ENCODE measurements around the gene FBXO11. TPM values are rescaled to one million over a fixed set of nuclear protein-coding genes. Genes with fewer than 3 reads are reported as not detected.
"Not testable (repeated sequence)": the region's sequence is repeated elsewhere in the genome, so short reads cannot be mapped to it uniquely, and the experiment has no call there.

The FBXO11 gene
- polyA plus RNA-seq, 1 donor (not counting 4 experiments of a cell fraction or from before 2014, with no cell fraction given): 45.5 TPM

DNA sequence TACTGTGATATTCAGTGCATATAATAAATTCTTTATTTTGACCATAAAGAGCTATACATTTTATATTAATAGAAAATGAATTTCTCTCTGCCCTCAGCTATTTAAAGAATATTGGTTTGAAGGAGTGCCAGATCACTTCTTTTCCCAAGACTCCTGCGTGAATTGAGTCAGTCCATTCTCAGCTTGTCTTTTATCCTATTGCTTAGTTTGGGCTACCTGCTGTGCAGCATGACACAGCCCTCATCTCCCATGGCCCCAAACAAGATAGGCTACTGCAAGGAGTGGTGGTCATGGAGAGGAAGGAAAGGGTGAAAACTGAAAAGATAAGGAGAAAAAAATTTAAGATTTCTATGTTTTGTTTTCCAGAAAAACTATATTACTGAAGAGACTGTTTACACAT lies 10.1 kb upstream of the FBXO11 start:
- H3K27ac ChIP-seq (ENCODE audit: control insufficient read depth, insufficient read depth, low read length): no peak overlapping the region
- TF ChIP-seq, protein P1, sequence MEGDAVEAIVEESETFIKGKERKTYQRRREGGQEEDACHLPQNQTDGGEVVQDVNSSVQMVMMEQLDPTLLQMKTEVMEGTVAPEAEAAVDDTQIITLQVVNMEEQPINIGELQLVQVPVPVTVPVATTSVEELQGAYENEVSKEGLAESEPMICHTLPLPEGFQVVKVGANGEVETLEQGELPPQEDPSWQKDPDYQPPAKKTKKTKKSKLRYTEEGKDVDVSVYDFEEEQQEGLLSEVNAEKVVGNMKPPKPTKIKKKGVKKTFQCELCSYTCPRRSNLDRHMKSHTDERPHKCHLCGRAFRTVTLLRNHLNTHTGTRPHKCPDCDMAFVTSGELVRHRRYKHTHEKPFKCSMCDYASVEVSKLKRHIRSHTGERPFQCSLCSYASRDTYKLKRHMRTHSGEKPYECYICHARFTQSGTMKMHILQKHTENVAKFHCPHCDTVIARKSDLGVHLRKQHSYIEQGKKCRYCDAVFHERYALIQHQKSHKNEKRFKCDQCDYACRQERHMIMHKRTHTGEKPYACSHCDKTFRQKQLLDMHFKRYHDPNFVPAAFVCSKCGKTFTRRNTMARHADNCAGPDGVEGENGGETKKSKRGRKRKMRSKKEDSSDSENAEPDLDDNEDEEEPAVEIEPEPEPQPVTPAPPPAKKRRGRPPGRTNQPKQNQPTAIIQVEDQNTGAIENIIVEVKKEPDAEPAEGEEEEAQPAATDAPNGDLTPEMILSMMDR (optimal IDR thresholded peaks at IDR 0.05 in 1 of 3, IDR thresholded peaks at IDR 0.05 in 1 of 3, conservative IDR thresholded peaks at IDR 0.05 in 1 of 3; ENCODE audit: extremely low read depth in 1 of 3, insufficient read depth in 2 of 3, low read length in 3 of 3): no peak
- TF ChIP-seq EZH2 (IDR thresholded peaks at IDR 0.05; ENCODE audit: low read length): no peak
- H2AFZ ChIP-seq (ENCODE audit: control insufficient read depth, low read length): no peak overlapping the region
- H3K9ac ChIP-seq (ENCODE audit: control insufficient read depth, extremely low read depth, insufficient read depth, low read length): no peak overlapping the region
- H4K20me1 ChIP-seq (ENCODE audit: control insufficient read depth, extremely low read depth, insufficient read depth, low read length): no peaks in the 10 kb centered on the region
- no peaks in the 10 kb centered on the region for H3K4me1 ChIP-seq (ENCODE audit: control insufficient read depth, extremely low read depth, insufficient read depth, low read length)
- H3K4me2 ChIP-seq (ENCODE audit: control insufficient read depth, extremely low read depth, insufficient read depth, low read depth, low read length): no peak overlapping the region
- dilution Hi-C loops (cut with MboI; ENCODE audit: extremely low pct_ligation_motif_present, low sequenced_read_pairs): no loop called here
- no peaks in the 10 kb centered on the region for H3K79me2 ChIP-seq (ENCODE audit: control insufficient read depth, insufficient read depth, low read length)
- no peaks in the 10 kb centered on the region for H3K9me3 ChIP-seq (ENCODE audit: control insufficient read depth, low read depth, low read length)
- FAIRE-seq (no peak), DNase-seq (ENCODE audit: low read depth, low spot score) (no peak)
- no peak overlapping the region for H3K4me3 ChIP-seq (ENCODE audit: control insufficient read depth in 2 of 3, extremely low read depth in 1 of 3, insufficient read depth in 2 of 3, low read depth in 1 of 3, low read length in 3 of 3)
- H3K27me3 ChIP-seq (ENCODE audit: control insufficient read depth, extremely low read depth, insufficient read depth, low read length): no peaks in the 10 kb centered on the region
- H3K9me1 ChIP-seq (ENCODE audit: control insufficient read depth, extremely low read depth, insufficient read depth, low read length): no peaks in the 10 kb centered on the region
- H3K36me3 ChIP-seq (ENCODE audit: control insufficient read depth in 2 of 2, extremely low read depth in 1 of 2, insufficient read depth in 2 of 2, low read length in 2 of 2): no peaks in the 10 kb centered on the region

DNA sequence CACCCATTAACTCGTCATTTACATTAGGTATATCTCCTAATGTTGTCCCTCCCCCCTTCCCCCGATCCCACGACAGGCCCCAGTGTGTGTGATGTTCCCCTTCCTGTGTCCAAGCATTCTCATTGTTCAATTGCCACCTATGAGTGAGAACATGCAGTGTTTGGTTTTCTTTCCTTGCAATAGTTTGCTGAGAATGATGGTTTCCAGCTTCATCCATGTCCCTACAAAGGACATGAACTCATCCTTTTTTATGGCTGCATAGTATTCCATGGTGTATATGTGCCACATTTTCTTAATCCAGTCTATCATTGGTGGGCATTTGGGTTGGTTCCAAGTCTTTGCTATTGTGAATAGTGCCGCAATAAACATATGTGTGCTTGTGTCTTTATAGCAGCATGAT lies 4.4 kb upstream of the FBXO11 start:
- H3K9me3 ChIP-seq (ENCODE audit: control insufficient read depth, low read depth, low read length); H3K9ac ChIP-seq (ENCODE audit: control insufficient read depth, extremely low read depth, insufficient read depth, low read length); dilution Hi-C loops (cut with MboI; ENCODE audit: extremely low pct_ligation_motif_present, low sequenced_read_pairs); H4K20me1 ChIP-seq (ENCODE audit: control insufficient read depth, extremely low read depth, insufficient read depth, low read length); H3K36me3 ChIP-seq (ENCODE audit: control insufficient read depth in 2 of 2, extremely low read depth in 1 of 2, insufficient read depth in 2 of 2, low read length in 2 of 2); H3K9me1 ChIP-seq (ENCODE audit: control insufficient read depth, extremely low read depth, insufficient read depth, low read length); FAIRE-seq; H3K27ac ChIP-seq (ENCODE audit: control insufficient read depth, insufficient read depth, low read length); H3K4me2 ChIP-seq (ENCODE audit: control insufficient read depth, extremely low read depth, insufficient read depth, low read depth, low read length); H3K4me3 ChIP-seq (ENCODE audit: control insufficient read depth in 2 of 3, extremely low read depth in 1 of 3, insufficient read depth in 2 of 3, low read depth in 1 of 3, low read length in 3 of 3); H3K79me2 ChIP-seq (ENCODE audit: control insufficient read depth, insufficient read depth, low read length); DNase-seq (ENCODE audit: low read depth, low spot score); H2AFZ ChIP-seq (ENCODE audit: control insufficient read depth, low read length); H3K4me1 ChIP-seq (ENCODE audit: control insufficient read depth, extremely low read depth, insufficient read depth, low read length); H3K27me3 ChIP-seq (ENCODE audit: control insufficient read depth, extremely low read depth, insufficient read depth, low read length): not testable (repeated sequence)

DNA sequence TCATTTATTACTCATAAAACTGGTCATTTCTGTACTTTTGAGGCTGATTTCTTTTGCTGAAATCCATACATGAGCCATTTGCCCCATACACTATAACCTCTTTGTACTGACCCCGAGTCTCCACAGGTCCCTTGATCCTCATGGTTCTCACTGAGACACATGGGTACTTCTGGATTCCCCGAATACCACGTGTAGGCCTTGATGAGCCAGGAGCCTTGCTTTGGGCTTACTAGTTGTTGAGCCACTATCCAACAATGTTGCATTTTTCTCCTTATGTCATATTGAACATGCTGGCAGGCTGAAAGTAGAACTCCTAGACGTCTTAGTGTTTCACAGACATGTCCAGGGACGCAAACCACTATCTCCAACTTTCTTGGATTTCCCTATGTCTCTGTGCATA lies 2.4 kb upstream of the FBXO11 start:
- H3K36me3 ChIP-seq (ENCODE audit: control insufficient read depth in 2 of 2, extremely low read depth in 1 of 2, insufficient read depth in 2 of 2, low read length in 2 of 2): no peaks in the 10 kb centered on the region
- H2AFZ ChIP-seq (ENCODE audit: control insufficient read depth, low read length): no peak overlapping the region
- H3K4me3 ChIP-seq (ENCODE audit: control insufficient read depth in 2 of 3, extremely low read depth in 1 of 3, insufficient read depth in 2 of 3, low read depth in 1 of 3, low read length in 3 of 3): no peak overlapping the region
- dilution Hi-C loops (cut with MboI; ENCODE audit: extremely low pct_ligation_motif_present, low sequenced_read_pairs): no loop called here
- no peaks in the 10 kb centered on the region for H3K9me3 ChIP-seq (ENCODE audit: control insufficient read depth, low read depth, low read length)
- H3K9ac ChIP-seq (ENCODE audit: control insufficient read depth, extremely low read depth, insufficient read depth, low read length): no peak overlapping the region
- FAIRE-seq: no peak
- H3K4me2 ChIP-seq (ENCODE audit: control insufficient read depth, extremely low read depth, insufficient read depth, low read depth, low read length): no peak overlapping the region
- peaks cover 5% of the 10 kb centered on the region for H3K4me1 ChIP-seq (ENCODE audit: control insufficient read depth, extremely low read depth, insufficient read depth, low read length)
- no peak overlapping the region for H3K27ac ChIP-seq (ENCODE audit: control insufficient read depth, insufficient read depth, low read length)
- no peaks in the 10 kb centered on the region for H3K27me3 ChIP-seq (ENCODE audit: control insufficient read depth, extremely low read depth, insufficient read depth, low read length)
- no peak for DNase-seq (ENCODE audit: low read depth, low spot score)
- H4K20me1 ChIP-seq (ENCODE audit: control insufficient read depth, extremely low read depth, insufficient read depth, low read length): no peaks in the 10 kb centered on the region
- no peak for TF ChIP-seq EZH2 (IDR thresholded peaks at IDR 0.05; ENCODE audit: low read length)
- TF ChIP-seq, protein P1 (optimal IDR thresholded peaks at IDR 0.05 in 1 of 3, IDR thresholded peaks at IDR 0.05 in 1 of 3, conservative IDR thresholded peaks at IDR 0.05 in 1 of 3; ENCODE audit: extremely low read depth in 1 of 3, insufficient read depth in 2 of 3, low read length in 3 of 3): no peak
- no peaks in the 10 kb centered on the region for H3K9me1 ChIP-seq (ENCODE audit: control insufficient read depth, extremely low read depth, insufficient read depth, low read length)
- peaks cover 15% of the 10 kb centered on the region for H3K79me2 ChIP-seq (ENCODE audit: control insufficient read depth, insufficient read depth, low read length)
